IMR-90 (cell line): Measurements from ENCODE around the gene THRB. TPM values are rescaled to one million over a fixed set of nuclear protein-coding genes. Genes with fewer than 3 reads are reported as not detected.

Experiments
- ATAC-seq: fragments of 200-7000 bp; cut with Tn5 transposase; 2 replicates; pipeline ENCODE4 v1.9.1; 2020; ENCODE audit warnings: low read depth, mild to moderate bottlenecking, moderate library complexity
- BruUV-seq: library from RNA; stranded (reverse); fragments of 400-500 nt; replicated peaks from 2 replicates; lab custom pipeline; 2021; lab: Mats Ljungman, UMichigan
- CTCF ChIA-PET: fragments of 300-600 bp; formaldehyde crosslinking; extraction: SDS; loops from one replicate; lab custom pipeline; 2021; ENCODE audit warnings: antibody characterized with exemption; lab: Yijun Ruan, JAX
- POLR2A ChIA-PET: fragments of 300-600 bp; sonication (Branson Sonifier 250); formaldehyde crosslinking; loops from one replicate; lab custom pipeline; 2022; ENCODE audit warnings: antibody characterized with exemption; ENCODE audit not compliant: unreplicated experiment; lab: Charles Lee
- DNase-seq: peaks from one replicate; pipeline ENCODE4 v3.0.0; 2013
- H2AFZ ChIP-seq: replicated peaks from 2 replicates; pipeline ENCODE3; 2013; ENCODE audit warnings: low read length, mild to moderate bottlenecking; ENCODE audit not compliant: poor library complexity
- H2AK5ac ChIP-seq: 2 replicates; pipeline ENCODE4 v1.6.1; 2013; ENCODE audit warnings: low read depth, low read length, inconsistent platforms
- H2AK9ac ChIP-seq: replicated peaks from 2 replicates; pipeline ENCODE3; 2013; ENCODE audit warnings: mild to moderate bottlenecking, low read depth, low read length, moderate library complexity; ENCODE audit not compliant: poor library complexity
- H2BK120ac ChIP-seq: 2 replicates; pipeline ENCODE4 v1.6.1; 2013; ENCODE audit warnings: low read depth, low read length, inconsistent platforms
- H2BK15ac ChIP-seq: 3 replicates; pipeline ENCODE4 v1.6.1; 2013; ENCODE audit warnings: low read depth, low read length, inconsistent platforms
- H2BK20ac ChIP-seq: 2 replicates; pipeline ENCODE4 v1.6.1; 2013; ENCODE audit warnings: low read depth, mild to moderate bottlenecking, inconsistent platforms, low read length, moderate library complexity
- H2BK5ac ChIP-seq: 2 replicates; pipeline ENCODE4 v1.6.1; 2013; ENCODE audit warnings: mild to moderate bottlenecking, low read depth, low read length, inconsistent platforms; ENCODE audit not compliant: poor library complexity, severe bottlenecking
- H3K14ac ChIP-seq: replicated peaks from 2 replicates; pipeline ENCODE4 v1.6.1; 2013; ENCODE audit warnings: low read depth, low read length, inconsistent platforms
- H3K18ac ChIP-seq: 2 replicates; pipeline ENCODE4 v1.6.1; 2013; ENCODE audit warnings: low read depth, low read length, control low read depth
- H3K23ac ChIP-seq: 2 replicates; pipeline ENCODE4 v1.6.1; 2013; ENCODE audit warnings: low read depth, low read length, inconsistent platforms
- H3K27ac ChIP-seq: 2 replicates; pipeline ENCODE4 v1.5.1; 2013; ENCODE audit warnings: mild to moderate bottlenecking, control low read depth, low read length; ENCODE audit not compliant: insufficient read depth
- H3K27me3 ChIP-seq: 2 replicates; pipeline ENCODE4 v1.6.1; 2013; ENCODE audit warnings: low read length; ENCODE audit not compliant: control insufficient read depth, insufficient read depth
- H3K36me3 ChIP-seq: 2 replicates; pipeline ENCODE4 v1.6.1; 2013; ENCODE audit warnings: low read length, mixed read lengths; ENCODE audit not compliant: control insufficient read depth, insufficient read depth
- H3K4ac ChIP-seq: 2 replicates; pipeline ENCODE4 v1.6.1; 2013; ENCODE audit warnings: low read depth, low read length, inconsistent platforms
- H3K4me1 ChIP-seq: 2 replicates; pipeline ENCODE4 v1.6.1; 2013; ENCODE audit warnings: low read length, mixed read lengths; ENCODE audit not compliant: control insufficient read depth, insufficient read depth
- H3K4me2 ChIP-seq: 2 replicates; pipeline ENCODE4 v1.6.1; 2013; ENCODE audit warnings: low read depth, mild to moderate bottlenecking, control low read depth, low read length, moderate library complexity
- H3K4me3 ChIP-seq: 2 replicates; pipeline ENCODE4 v1.5.1; 2013; ENCODE audit warnings: low read depth, mild to moderate bottlenecking, control low read depth, low read length, moderate library complexity; ENCODE audit not compliant: insufficient read depth
- H3K56ac ChIP-seq: 2 replicates; pipeline ENCODE4 v1.6.1; 2013; ENCODE audit warnings: low read length, inconsistent platforms; ENCODE audit not compliant: insufficient read depth; ENCODE audit errors: extremely low read depth
- H3K79me1 ChIP-seq, 2 experiments: 2 replicates each; pipeline ENCODE4 v1.6.1; 2013; ENCODE audit warnings: low read length in 2 of 2, inconsistent platforms in 1 of 2, low read depth in 1 of 2
- H3K9ac ChIP-seq: 2 replicates; pipeline ENCODE4 v1.6.1; 2013; ENCODE audit warnings: low read depth, low read length, control low read depth
- H3K9me1 ChIP-seq: 2 replicates; pipeline ENCODE4 v1.6.1; 2013; ENCODE audit warnings: low read length, inconsistent platforms; ENCODE audit not compliant: insufficient read depth
- H3K9me3 ChIP-seq: 2 replicates; pipeline ENCODE4 v1.6.1; 2013; ENCODE audit warnings: low read length; ENCODE audit not compliant: control insufficient read depth, insufficient read depth
- H4K20me1 ChIP-seq: 2 replicates; pipeline ENCODE4 v1.6.1; 2013; ENCODE audit warnings: low read length, inconsistent platforms; ENCODE audit not compliant: insufficient read depth
- H4K5ac ChIP-seq: 2 replicates; pipeline ENCODE4 v1.6.1; 2013; ENCODE audit warnings: mild to moderate bottlenecking, low read depth, low read length, control low read depth
- H4K8ac ChIP-seq, 2 experiments: 2 replicates each; pipeline ENCODE4 v1.6.1; 2013; ENCODE audit warnings: low read depth in 2 of 2, low read length in 2 of 2, control low read depth in 1 of 2, inconsistent platforms in 1 of 2
- H4K91ac ChIP-seq: 2 replicates; pipeline ENCODE4 v1.6.1; 2013; ENCODE audit warnings: low read depth, low read length, inconsistent platforms; ENCODE audit not compliant: insufficient read depth
- ELK1 ChIP-seq: fragments of 150-350 bp; IDR thresholded peaks from 2 replicates; pipeline ENCODE4 v1.6.1; 2016; ENCODE audit warnings: low read depth, mild to moderate bottlenecking, low read length, moderate library complexity, borderline replicate concordance
- MAFK ChIP-seq: IDR thresholded peaks from 2 replicates; pipeline ENCODE4 v1.6.1; 2012; ENCODE audit warnings: low read depth, low read length, improper control_type of control experiment
- RCOR1 ChIP-seq: IDR thresholded peaks from 2 replicates; pipeline ENCODE4 v1.6.1; 2012; ENCODE audit warnings: mild to moderate bottlenecking, low read length, improper control_type of control experiment; ENCODE audit not compliant: insufficient replicate concordance
- WGBS, 2 experiments: methylation state at CpG; one replicate each; pipeline versions ENCODE4 v1.1.5 to v1.1.7; 2013; ENCODE audit warnings: missing lambda C conversion rate in 2 of 2; ENCODE audit not compliant: insufficient read length in 1 of 2; ENCODE audit errors: extremely low coverage in 2 of 2; 5-methylcytosine and 5-hydroxymethylcytosine counted together
- dilution Hi-C: fragments of 300-500 bp; cut with HindIII; formaldehyde crosslinking; loops from one replicate; pipeline ENCODE4 v1.14.3; 2018; ENCODE audit warnings: low sequenced_read_pairs; ENCODE audit not compliant: unreplicated experiment
- in situ Hi-C: fragments of 300-500 bp; cut with MboI; formaldehyde crosslinking; loops from 3 replicates; pipeline ENCODE4 v1.14.3; 2019; ENCODE audit warnings: low sequenced_read_pairs, inconsistent platforms, mixed read lengths
- intact Hi-C: fragments of 100-400 bp; cut with micrococcal nuclease; formaldehyde crosslinking; loops from 2 replicates; pipeline ENCODE4 v1.10.0; 2022
- polyA plus RNA-seq, 3 experiments: library from polyadenylated mRNA; depleted of rRNA; stranded (reverse); fragments of >200 nt; gene quantifications; 2 replicates each; pipeline ENCODE4 v1.2.3, GENCODE V29; 2012; ENCODE audit warnings: low replicate concordance in 1 of 3
- total RNA-seq: library from RNA; depleted of rRNA; stranded (reverse); fragments of >200 nt; gene quantifications from 2 replicates; pipeline ENCODE4 v1.2.3, GENCODE V29; 2012
- TF ChIP-seq, protein P1 (sequence below): fragments of 150-350 bp; IDR thresholded peaks from 2 replicates; pipeline ENCODE4 v1.6.1; 2017; ENCODE audit warnings: mild to moderate bottlenecking, antibody characterized with exemption, low read length, low read depth

Gene THRB
- total and polyA plus RNA-seq, 2 of the 4 experiments (the other 2 are of a cell fraction), result under 0.01 TPM; not detected in 1

GRCh38 chr3:24471486-24471885 lies 23.2 kb downstream of the THRB start:
- H2BK20ac ChIP-seq, result no peak overlapping the region
- WGBS, 2 experiments, result no CpG with 5 or more reads among the region's 1 CpG

More at GRCh38 chr3:24471486-24471885, 23.2 kb downstream of the THRB start:
- no peak for ATAC-seq
- no peaks in the 10 kb centered on the region for H3K27me3 ChIP-seq
- DNase-seq, result no peak
- in situ Hi-C loops (no loop called here), intact Hi-C loops (no loop called here), dilution Hi-C loops (no loop called here)
- no peak overlapping the region for H2AK9ac ChIP-seq
- ChIA-PET CTCF (no interaction called here), POLR2A (no interaction called here)
- TF ChIP-seq RCOR1 (no peak), MAFK (no peak), ELK1 (no peak)
- TF ChIP-seq, protein P1, sequence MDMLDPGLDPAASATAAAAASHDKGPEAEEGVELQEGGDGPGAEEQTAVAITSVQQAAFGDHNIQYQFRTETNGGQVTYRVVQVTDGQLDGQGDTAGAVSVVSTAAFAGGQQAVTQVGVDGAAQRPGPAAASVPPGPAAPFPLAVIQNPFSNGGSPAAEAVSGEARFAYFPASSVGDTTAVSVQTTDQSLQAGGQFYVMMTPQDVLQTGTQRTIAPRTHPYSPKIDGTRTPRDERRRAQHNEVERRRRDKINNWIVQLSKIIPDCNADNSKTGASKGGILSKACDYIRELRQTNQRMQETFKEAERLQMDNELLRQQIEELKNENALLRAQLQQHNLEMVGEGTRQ, result no peak
- H2BK5ac ChIP-seq, result no peak overlapping the region
- H2BK15ac ChIP-seq, result no peak overlapping the region
- H2AFZ ChIP-seq, result no peak overlapping the region
- H3K4me3 ChIP-seq, result no peak overlapping the region
- no peak overlapping the region for H3K4ac ChIP-seq
- no peak overlapping the region for H3K23ac ChIP-seq
- H3K27ac ChIP-seq, result no peak overlapping the region
- no peaks in the 10 kb centered on the region for H3K36me3 ChIP-seq
- H3K9me1 ChIP-seq, result no peaks in the 10 kb centered on the region
- H4K20me1 ChIP-seq, result no peaks in the 10 kb centered on the region
- no peak overlapping the region for H2BK120ac ChIP-seq
- no peaks in the 10 kb centered on the region for H3K79me1 ChIP-seq
- no peak overlapping the region for H3K9ac ChIP-seq
- H3K9me3 ChIP-seq, result no peaks in the 10 kb centered on the region
- no peak overlapping the region for H4K91ac ChIP-seq
- no peak overlapping the region for H4K8ac ChIP-seq
- no peak overlapping the region for H3K18ac ChIP-seq
- H3K4me1 ChIP-seq, result no peaks in the 10 kb centered on the region
- H4K5ac ChIP-seq, result no peak overlapping the region
- no peak overlapping the region for H3K4me2 ChIP-seq
- no peak overlapping the region for H2AK5ac ChIP-seq
- no peak overlapping the region for H3K56ac ChIP-seq
- no TSS peak for BruUV-seq
- no peak overlapping the region for H3K14ac ChIP-seq
